H9 (cell line): ENCODE measurements around the gene SMC1B. TPM values are rescaled to one million over a fixed set of nuclear protein-coding genes. Genes with fewer than 3 reads are reported as not detected.

Experiments used
- DNase-seq: peaks from one replicate; pipeline ENCODE4 v3.0.0-alpha.2; 2017
- H2AFZ ChIP-seq: one replicate; pipeline ENCODE4 v1.6.1; 2013; ENCODE audit warnings: mild to moderate bottlenecking, low read length, control low read depth, moderate library complexity
- H2AK5ac ChIP-seq: 2 replicates; pipeline ENCODE4 v1.6.1; 2013; ENCODE audit warnings: low read length, control low read depth, mixed read lengths; ENCODE audit not compliant: insufficient read length
- H2BK120ac ChIP-seq: one replicate; pipeline ENCODE4 v1.6.1; 2013; ENCODE audit warnings: low read depth, mild to moderate bottlenecking, low read length, control low read depth, inconsistent platforms; ENCODE audit not compliant: poor library complexity, severe bottlenecking
- H2BK12ac ChIP-seq: 2 replicates; pipeline ENCODE4 v1.6.1; 2013; ENCODE audit warnings: low read length, control low read depth, mixed read lengths, low read depth; ENCODE audit not compliant: insufficient read length
- H2BK15ac ChIP-seq: 2 replicates; pipeline ENCODE4 v1.6.1; 2013; ENCODE audit warnings: low read depth, low read length, control low read depth
- H2BK20ac ChIP-seq: one replicate; pipeline ENCODE4 v1.6.1; 2013; ENCODE audit warnings: low read depth, mild to moderate bottlenecking, low read length, control low read depth, inconsistent platforms; ENCODE audit not compliant: poor library complexity, severe bottlenecking
- H2BK5ac ChIP-seq: 2 replicates; pipeline ENCODE4 v1.6.1; 2013; ENCODE audit warnings: low read length, control low read depth, mixed read lengths; ENCODE audit not compliant: insufficient read length
- H3K14ac ChIP-seq: 2 replicates; pipeline ENCODE4 v1.6.1; 2013; ENCODE audit warnings: low read length, control low read depth; ENCODE audit not compliant: insufficient read depth
- H3K18ac ChIP-seq: 2 replicates; pipeline ENCODE4 v1.6.1; 2013; ENCODE audit warnings: low read depth, mild to moderate bottlenecking, mixed read lengths, low read length, control low read depth; ENCODE audit not compliant: insufficient read length
- H3K23ac ChIP-seq: 2 replicates; pipeline ENCODE4 v1.6.1; 2013; ENCODE audit warnings: low read length, control low read depth, mixed read lengths, low read depth; ENCODE audit not compliant: insufficient read length
- H3K23me2 ChIP-seq: 2 replicates; pipeline ENCODE4 v1.6.1; 2013; ENCODE audit warnings: low read depth, mild to moderate bottlenecking, mixed read lengths, low read length, control low read depth; ENCODE audit not compliant: insufficient read length, poor library complexity, severe bottlenecking
- H3K27ac ChIP-seq: 2 replicates; pipeline ENCODE4 v1.5.1; 2013; ENCODE audit warnings: low read length, control low read depth, mixed read lengths, low read depth; ENCODE audit not compliant: insufficient read length
- H3K27me3 ChIP-seq: 2 replicates; pipeline ENCODE4 v1.6.1; 2013; ENCODE audit warnings: low read length, control low read depth, inconsistent platforms; ENCODE audit not compliant: insufficient read depth
- H3K4ac ChIP-seq: 2 replicates; pipeline ENCODE4 v1.6.1; 2013; ENCODE audit warnings: low read depth, mild to moderate bottlenecking, control low read depth, inconsistent platforms, low read length, moderate library complexity
- H3K4me1 ChIP-seq: 2 replicates; pipeline ENCODE4 v1.6.1; 2013; ENCODE audit warnings: low read length, control low read depth, inconsistent platforms; ENCODE audit not compliant: insufficient read depth
- H3K4me2 ChIP-seq: 2 replicates; pipeline ENCODE4 v1.6.1; 2013; ENCODE audit warnings: low read length, control low read depth, mixed read lengths; ENCODE audit not compliant: insufficient read length, insufficient read depth
- H3K56ac ChIP-seq: 2 replicates; pipeline ENCODE4 v1.6.1; 2013; ENCODE audit warnings: low read depth, mild to moderate bottlenecking, mixed read lengths, low read length, control low read depth; ENCODE audit not compliant: insufficient read length
- H3K79me1 ChIP-seq: 2 replicates; pipeline ENCODE4 v1.6.1; 2013; ENCODE audit warnings: low read depth, mild to moderate bottlenecking, moderate library complexity, low read length, control low read depth, inconsistent platforms; ENCODE audit not compliant: insufficient read depth, poor library complexity, severe bottlenecking
- H3K79me2 ChIP-seq: 2 replicates; pipeline ENCODE4 v1.6.1; 2013; ENCODE audit warnings: low read length, control low read depth, inconsistent platforms; ENCODE audit not compliant: insufficient read depth
- H3K9ac ChIP-seq: 2 replicates; pipeline ENCODE4 v1.6.1; 2013; ENCODE audit warnings: low read length, control low read depth, mixed read lengths; ENCODE audit not compliant: insufficient read length; ENCODE audit errors: extremely low read depth
- H3K9me3 ChIP-seq: one replicate; pipeline ENCODE4 v1.6.1; 2013; ENCODE audit warnings: low read depth, low read length, inconsistent platforms; ENCODE audit not compliant: control insufficient read depth
- H3T11ph ChIP-seq: one replicate; pipeline ENCODE4 v1.6.1; 2013; ENCODE audit warnings: mild to moderate bottlenecking, low read length, control low read depth, inconsistent platforms
- H4K20me1 ChIP-seq: one replicate; pipeline ENCODE4 v1.6.1; 2013; ENCODE audit not compliant: control insufficient read depth, insufficient read length, insufficient read depth
- H4K5ac ChIP-seq: 2 replicates; pipeline ENCODE4 v1.6.1; 2013; ENCODE audit warnings: low read depth, mild to moderate bottlenecking, mixed read lengths, low read length, control low read depth; ENCODE audit not compliant: insufficient read length
- H4K8ac ChIP-seq: replicated peaks from 2 replicates; pipeline ENCODE4 v1.6.1; 2013; ENCODE audit warnings: low read length, control low read depth, mixed read lengths, low read depth; ENCODE audit not compliant: insufficient read length
- H4K91ac ChIP-seq: 2 replicates; pipeline ENCODE4 v1.6.1; 2013; ENCODE audit warnings: low read depth, mild to moderate bottlenecking, moderate library complexity, mixed read lengths, low read length, control low read depth; ENCODE audit not compliant: insufficient read length
- H3K27ac Mint-ChIP-seq, 3 experiments: 2 replicates in 2 of 3; 3 replicates in 1 of 3; pipeline ENCODE4 v1.8.0; 2020 to 2021; ENCODE audit warnings: mixed read lengths in 3 of 3, mild to moderate bottlenecking in 1 of 3, moderate library complexity in 1 of 3
- H3K27me3 Mint-ChIP-seq: 2 replicates; pipeline ENCODE4 v1.8.0; 2021; ENCODE audit warnings: low read depth, mild to moderate bottlenecking, moderate library complexity, mixed read lengths
- H3K36me3 Mint-ChIP-seq, 3 experiments: 2 replicates in 2 of 3; 3 replicates in 1 of 3; pipeline ENCODE4 v1.8.0; 2020 to 2021; ENCODE audit warnings: low read depth in 3 of 3, mixed read lengths in 3 of 3; ENCODE audit not compliant: insufficient read depth in 1 of 3
- H3K4me1 Mint-ChIP-seq, 2 experiments: 2 replicates each; pipeline ENCODE4 v1.8.0; 2020; ENCODE audit warnings: mixed read lengths in 2 of 2
- H3K4me3 Mint-ChIP-seq, 2 experiments: 2 replicates in 1 of 2; 3 replicates in 1 of 2; pipeline ENCODE4 v1.8.0; 2020 to 2021; ENCODE audit warnings: mild to moderate bottlenecking in 2 of 2, mixed read lengths in 2 of 2, moderate library complexity in 1 of 2
- H3K9me3 Mint-ChIP-seq, 2 experiments: 2 replicates in 1 of 2; 3 replicates in 1 of 2; pipeline ENCODE4 v1.8.0; 2020; ENCODE audit warnings: mild to moderate bottlenecking in 2 of 2, mixed read lengths in 2 of 2, moderate library complexity in 1 of 2
- WGBS: extraction: QIAGEN DNeasy Blood & Tissue Kit; methylation state at CpG from one replicate; pipeline ENCODE4 v1.1.7; 2013; ENCODE audit warnings: missing lambda C conversion rate, low lambda C conversion rate, mixed read lengths; ENCODE audit not compliant: insufficient read length; ENCODE audit errors: extremely low coverage; 5-methylcytosine and 5-hydroxymethylcytosine counted together
- total RNA-seq: library from RNA; stranded (reverse); gene quantifications from 2 replicates; pipeline ENCODE4 v1.2.1, GENCODE V29; 2021
- TF ChIP-seq, protein P1 (sequence below): fragments of 200-600 bp; sonication (generic); conservative IDR thresholded peaks from 3 replicates; pipeline ENCODE4 v1.8.0; 2021; ENCODE audit warnings: antibody characterized with exemption, mild to moderate bottlenecking

The SMC1B gene
- total RNA-seq, 1 experiment from 2014 or later = not detected

- no peak overlapping the region for H4K5ac ChIP-seq
- no peak overlapping the region for H4K91ac ChIP-seq
- no peaks in the 10 kb centered on the region for H3K27me3 ChIP-seq
- no peak overlapping the region for H3K27ac ChIP-seq
- no peak overlapping the region for H2BK5ac ChIP-seq
- H2BK15ac ChIP-seq = no peak overlapping the region
- no peak overlapping the region for H4K8ac ChIP-seq
- H3K4me1 ChIP-seq = no peaks in the 10 kb centered on the region
- no peak overlapping the region for H3K14ac ChIP-seq
- DNase-seq = no peak
- no peak overlapping the region for H2BK120ac ChIP-seq
- no peak overlapping the region for H3K4me2 ChIP-seq
- no peak overlapping the region for H3K9ac ChIP-seq
- H3T11ph ChIP-seq = no peak overlapping the region
- H2BK12ac ChIP-seq = no peak overlapping the region
- no peaks in the 10 kb centered on the region; a peak in 1 of 5 replicates for H3K9me3 Mint-ChIP-seq
- H3K23ac ChIP-seq = no peak overlapping the region
- no peak overlapping the region for H3K18ac ChIP-seq
- H2AFZ ChIP-seq = no peak overlapping the region
- no peaks in the 10 kb centered on the region for H4K20me1 ChIP-seq
- no peaks in the 10 kb centered on the region for H3K23me2 ChIP-seq
- no CpG with 5 or more reads among the region's 8 CpGs for WGBS
- peaks cover 7 to 48% (median 40%) of the 10 kb centered on the region in 3 experiments; a peak in 6 of 7 replicates for H3K36me3 Mint-ChIP-seq
- H3K4me3 Mint-ChIP-seq = no peak overlapping the region
- no peak overlapping the region for H3K56ac ChIP-seq
- H2AK5ac ChIP-seq = no peak overlapping the region
- no peaks in the 10 kb centered on the region for H3K9me3 ChIP-seq
- 0 out of 4 replicates have a peak, but pooled peaks cover 0 to 2% of the 10 kb centered on the region in 2 experiments for H3K4me1 Mint-ChIP-seq
- no peak overlapping the region for H3K27ac Mint-ChIP-seq
- no peaks in the 10 kb centered on the region for H3K27me3 Mint-ChIP-seq
- H3K79me1 ChIP-seq = no peaks in the 10 kb centered on the region
- H3K79me2 ChIP-seq = no peaks in the 10 kb centered on the region
- no peak overlapping the region for H3K4ac ChIP-seq
- H2BK20ac ChIP-seq = no peak overlapping the region
- TF ChIP-seq, protein P1, sequence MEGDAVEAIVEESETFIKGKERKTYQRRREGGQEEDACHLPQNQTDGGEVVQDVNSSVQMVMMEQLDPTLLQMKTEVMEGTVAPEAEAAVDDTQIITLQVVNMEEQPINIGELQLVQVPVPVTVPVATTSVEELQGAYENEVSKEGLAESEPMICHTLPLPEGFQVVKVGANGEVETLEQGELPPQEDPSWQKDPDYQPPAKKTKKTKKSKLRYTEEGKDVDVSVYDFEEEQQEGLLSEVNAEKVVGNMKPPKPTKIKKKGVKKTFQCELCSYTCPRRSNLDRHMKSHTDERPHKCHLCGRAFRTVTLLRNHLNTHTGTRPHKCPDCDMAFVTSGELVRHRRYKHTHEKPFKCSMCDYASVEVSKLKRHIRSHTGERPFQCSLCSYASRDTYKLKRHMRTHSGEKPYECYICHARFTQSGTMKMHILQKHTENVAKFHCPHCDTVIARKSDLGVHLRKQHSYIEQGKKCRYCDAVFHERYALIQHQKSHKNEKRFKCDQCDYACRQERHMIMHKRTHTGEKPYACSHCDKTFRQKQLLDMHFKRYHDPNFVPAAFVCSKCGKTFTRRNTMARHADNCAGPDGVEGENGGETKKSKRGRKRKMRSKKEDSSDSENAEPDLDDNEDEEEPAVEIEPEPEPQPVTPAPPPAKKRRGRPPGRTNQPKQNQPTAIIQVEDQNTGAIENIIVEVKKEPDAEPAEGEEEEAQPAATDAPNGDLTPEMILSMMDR = no peak
Observed at GRCh38 chr22:45340323-45340722, 73.1 kb downstream of the SMC1B start.
